ENCODE results near the gene B4GALNT3. TPM values are rescaled to one million over a fixed set of nuclear protein-coding genes. Genes with fewer than 3 reads are reported as not detected.

B4GALNT3 gene
- total RNA-seq, 1 experiment from 2014 or later = 23.3 TPM

DNA sequence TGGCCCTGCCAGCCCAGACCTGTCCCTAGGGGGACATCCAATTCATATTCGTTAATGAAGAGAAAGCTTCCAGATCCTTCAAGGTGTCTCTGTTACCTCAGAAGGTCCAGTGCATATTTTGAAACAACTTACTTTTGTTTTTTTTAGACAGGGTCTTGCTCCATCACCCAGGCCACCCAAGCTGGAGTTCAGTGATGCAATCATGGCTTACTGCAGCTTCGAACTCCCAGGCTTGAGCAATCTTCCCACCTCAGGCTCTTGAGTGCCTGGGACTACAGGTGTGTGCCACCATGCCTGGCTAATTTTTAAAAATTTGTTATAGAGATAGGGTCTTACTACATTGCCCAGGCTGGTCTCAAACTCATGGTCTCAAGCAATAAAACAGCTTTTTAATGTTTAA lies 48.4 kb downstream of the B4GALNT3 start:
- Histone ChIP-seq H3K27ac (ENCODE audit: insufficient read length, low read depth, low read length) (no peak overlapping the region), H3K4ac (ENCODE audit: low read depth, low read length) (no peak overlapping the region), H3K4me1 (ENCODE audit: insufficient read depth, low read length) (peaks cover 9% of the 10 kb centered on the region; the same call in 1 of the 2 replicates), H4K20me1 (ENCODE audit: control insufficient read depth, insufficient read depth, insufficient read length) (no peaks in the 10 kb centered on the region), H2BK120ac (ENCODE audit: low read depth, low read length, poor library complexity, severe bottlenecking) (no peak overlapping the region), H3K27me3 (ENCODE audit: insufficient read depth, low read length) (no peaks in the 10 kb centered on the region), H3K56ac (ENCODE audit: insufficient read length, low read depth, low read length) (no peak overlapping the region), H4K91ac (ENCODE audit: insufficient read length, low read depth, low read length) (no peak overlapping the region), H2BK20ac (ENCODE audit: low read depth, low read length, poor library complexity, severe bottlenecking) (no peak overlapping the region), H3K23me2 (ENCODE audit: insufficient read length, low read depth, low read length, poor library complexity, severe bottlenecking) (no peaks in the 10 kb centered on the region), H4K8ac (replicated peaks; ENCODE audit: insufficient read length, low read depth, low read length) (no peak overlapping the region), H3K14ac (ENCODE audit: insufficient read depth, low read length) (no peak overlapping the region), H3K9ac (ENCODE audit: extremely low read depth, insufficient read length, low read length) (no peak overlapping the region), H4K5ac (ENCODE audit: insufficient read length, low read depth, low read length) (no peak overlapping the region), H3K23ac (ENCODE audit: insufficient read length, low read depth, low read length) (no peak overlapping the region), H2BK12ac (ENCODE audit: insufficient read length, low read depth, low read length) (no peak overlapping the region), H3K9me3 (ENCODE audit: control insufficient read depth, low read depth, low read length) (no peaks in the 10 kb centered on the region), H3K18ac (ENCODE audit: insufficient read length, low read depth, low read length) (no peak overlapping the region), H2AK5ac (ENCODE audit: insufficient read length, low read length) (no peak overlapping the region), H3K4me2 (ENCODE audit: insufficient read depth, insufficient read length, low read length) (no peak overlapping the region), H3T11ph (ENCODE audit: low read length) (no peak overlapping the region), H2AFZ (ENCODE audit: low read length) (no peak overlapping the region), H2BK5ac (ENCODE audit: insufficient read length, low read length) (no peak overlapping the region), H3K79me1 (ENCODE audit: insufficient read depth, low read depth, low read length, poor library complexity, severe bottlenecking) (no peaks in the 10 kb centered on the region), H3K79me2 (ENCODE audit: insufficient read depth, low read length) (no peaks in the 10 kb centered on the region), H2BK15ac (ENCODE audit: low read depth, low read length) (no peak overlapping the region)
- no CpG with 5 or more reads among the region's 2 CpGs for WGBS (ENCODE audit: extremely low coverage, insufficient read length, low lambda C conversion rate)
- no peak overlapping the region for H3K4me3 Mint-ChIP-seq
- peaks cover 16 to 23% of the 10 kb centered on the region in 2 experiments; a peak in 4 of 5 replicates for H3K9me3 Mint-ChIP-seq
- peaks cover 34 to 51% of the 10 kb centered on the region in 2 experiments for H3K4me1 Mint-ChIP-seq
- peak overlapping the region in 1 of 3 experiments; percentile 77; a peak in 2 of 7 replicates for H3K27ac Mint-ChIP-seq
- DNase-seq = no peak
- H3K36me3 Mint-ChIP-seq (ENCODE audit: insufficient read depth in 1 of 3, low read depth in 3 of 3) = peaks cover 3 to 21% (median 12%) of the 10 kb centered on the region in 3 experiments
- H3K27me3 Mint-ChIP-seq (ENCODE audit: low read depth) = no peaks in the 10 kb centered on the region; the same call in none of the 2 replicates
- TF ChIP-seq, protein P1, sequence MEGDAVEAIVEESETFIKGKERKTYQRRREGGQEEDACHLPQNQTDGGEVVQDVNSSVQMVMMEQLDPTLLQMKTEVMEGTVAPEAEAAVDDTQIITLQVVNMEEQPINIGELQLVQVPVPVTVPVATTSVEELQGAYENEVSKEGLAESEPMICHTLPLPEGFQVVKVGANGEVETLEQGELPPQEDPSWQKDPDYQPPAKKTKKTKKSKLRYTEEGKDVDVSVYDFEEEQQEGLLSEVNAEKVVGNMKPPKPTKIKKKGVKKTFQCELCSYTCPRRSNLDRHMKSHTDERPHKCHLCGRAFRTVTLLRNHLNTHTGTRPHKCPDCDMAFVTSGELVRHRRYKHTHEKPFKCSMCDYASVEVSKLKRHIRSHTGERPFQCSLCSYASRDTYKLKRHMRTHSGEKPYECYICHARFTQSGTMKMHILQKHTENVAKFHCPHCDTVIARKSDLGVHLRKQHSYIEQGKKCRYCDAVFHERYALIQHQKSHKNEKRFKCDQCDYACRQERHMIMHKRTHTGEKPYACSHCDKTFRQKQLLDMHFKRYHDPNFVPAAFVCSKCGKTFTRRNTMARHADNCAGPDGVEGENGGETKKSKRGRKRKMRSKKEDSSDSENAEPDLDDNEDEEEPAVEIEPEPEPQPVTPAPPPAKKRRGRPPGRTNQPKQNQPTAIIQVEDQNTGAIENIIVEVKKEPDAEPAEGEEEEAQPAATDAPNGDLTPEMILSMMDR (conservative IDR thresholded peaks at IDR 0.05) = no peak

Data from H9 (cell line).